HCT116 (cell line): ENCODE measurements around the gene GLCE. TPM values are rescaled to one million over a fixed set of nuclear protein-coding genes. Genes with fewer than 3 reads are reported as not detected.

Experiments used
- ATAC-seq: fragments of 200-7000 bp; cut with Tn5 transposase; 2 replicates; pipeline ENCODE4 v1.9.1; 2020; ENCODE audit warnings: mild to moderate bottlenecking, moderate library complexity
- BruUV-seq: library from RNA; stranded (reverse); fragments of 400-500 nt; replicated peaks from 2 replicates; lab custom pipeline; 2021; lab: Mats Ljungman, UMichigan
- CTCF ChIA-PET: fragments of 300-600 bp; sonication (Branson Sonifier 250); formaldehyde crosslinking; loops from one replicate; lab custom pipeline; 2021; ENCODE audit warnings: antibody characterized with exemption; lab: Charles Lee
- POLR2A ChIA-PET: fragments of 300-600, 350-600 bp; sonication (Branson Sonifier 250); formaldehyde crosslinking; loops from one replicate; lab custom pipeline; 2021; ENCODE audit warnings: antibody characterized with exemption; lab: Charles Lee
- RAD21 ChIA-PET, 2 experiments: fragments of 300-600 bp; sonication (Branson Sonifier 250); formaldehyde crosslinking; loops; one replicate each; lab custom pipeline; 2023; ENCODE audit warnings: low total read pairs in 2 of 2; ENCODE audit not compliant: uncharacterized antibody in 2 of 2, unreplicated experiment in 2 of 2, low non-redundant PET in 1 of 2; lab: Charles Lee
- DNase-seq: peaks from one replicate; pipeline ENCODE4 v3.0.0-alpha.2; 2010; ENCODE audit warnings: low read depth, low spot score
- H2AFZ ChIP-seq: fragments of 200-600 bp; shearing (Covaris generic), sonication (generic); 2 replicates; pipeline ENCODE4 v1.6.1; 2017; ENCODE audit warnings: low read depth, mixed run types, mixed read lengths, antibody characterized with exemption, low read length; ENCODE audit not compliant: poor library complexity, severe bottlenecking
- H3K27ac ChIP-seq: 2 replicates; pipeline ENCODE4 v1.5.1; 2012; ENCODE audit warnings: low read depth, low read length
- H3K27me3 ChIP-seq: fragments of 200-600 bp; sonication (generic); 2 replicates; pipeline ENCODE4 v1.6.1; 2016; ENCODE audit warnings: mixed run types, low read length, mixed read lengths; ENCODE audit not compliant: insufficient read depth
- H3K36me3 ChIP-seq, 2 experiments: fragments of 200-500 bp in 1 of 2; fragments of 200-600 bp in 1 of 2; sonication (Bioruptor generic) in 1 of 2; sonication (generic) in 1 of 2; 2 replicates each; pipeline versions ENCODE4 v1.5.1 to v1.6.1; 2014 to 2016; ENCODE audit warnings: low read length in 2 of 2, inconsistent platforms in 1 of 2, mixed read lengths in 1 of 2, mixed run types in 1 of 2; ENCODE audit not compliant: insufficient read depth in 2 of 2, control insufficient read depth in 1 of 2
- H3K4me1 ChIP-seq, 2 experiments: fragments of 200-600 bp in 1 of 2; sonication (generic) in 1 of 2; 2 replicates each; pipeline versions ENCODE4 v1.5.1 to v1.6.1; 2012 to 2017; ENCODE audit warnings: low read length in 2 of 2, inconsistent platforms in 1 of 2, mild to moderate bottlenecking in 1 of 2, mixed read lengths in 1 of 2, mixed run types in 1 of 2, moderate library complexity in 1 of 2; ENCODE audit not compliant: insufficient read depth in 2 of 2, control insufficient read depth in 1 of 2
- H3K4me2 ChIP-seq: fragments of 200-600 bp; sonication (generic); 2 replicates; pipeline ENCODE4 v1.6.1; 2017; ENCODE audit warnings: mixed run types, low read length, mixed read lengths
- H3K4me3 ChIP-seq, 2 experiments: fragments of 200-600 bp in 1 of 2; sonication (generic) in 1 of 2; replicated peaks in 1 of 2; 2 replicates each; pipeline ENCODE4 v1.5.1; 2011 to 2016; ENCODE audit warnings: low read length in 2 of 2, control low read depth in 1 of 2, low read depth in 1 of 2, mild to moderate bottlenecking in 1 of 2, mixed read lengths in 1 of 2, mixed run types in 1 of 2
- H3K79me2 ChIP-seq: fragments of 200-600 bp; sonication (generic); 2 replicates; pipeline ENCODE4 v1.6.1; 2017; ENCODE audit warnings: mild to moderate bottlenecking, mixed run types, low read length, moderate library complexity, mixed read lengths; ENCODE audit not compliant: insufficient read depth
- H3K9ac ChIP-seq: fragments of 200-600 bp; sonication (generic); 2 replicates; pipeline ENCODE4 v1.6.1; 2016; ENCODE audit warnings: low read length, mixed read lengths
- H3K9me2 ChIP-seq: fragments of 200-600 bp; sonication (generic), shearing (Covaris generic); 2 replicates; pipeline ENCODE4 v1.6.1; 2017; ENCODE audit warnings: mixed run types, mild to moderate bottlenecking, moderate library complexity; ENCODE audit not compliant: insufficient read depth
- H3K9me3 ChIP-seq, 2 experiments: fragments of 200-500 bp in 1 of 2; fragments of 200-600 bp in 1 of 2; sonication (Bioruptor generic) in 1 of 2; sonication (generic) in 1 of 2; 2 replicates each; pipeline ENCODE4 v1.6.1; 2014 to 2017; ENCODE audit warnings: low read length in 2 of 2, mixed read lengths in 2 of 2, inconsistent platforms in 1 of 2, low read depth in 1 of 2, mild to moderate bottlenecking in 1 of 2, mixed run types in 1 of 2, moderate library complexity in 1 of 2; ENCODE audit not compliant: control insufficient read depth in 1 of 2, insufficient read depth in 1 of 2
- H4K20me1 ChIP-seq: fragments of 200-600 bp; sonication (generic), shearing (Covaris generic); 2 replicates; pipeline ENCODE4 v1.6.1; 2017; ENCODE audit warnings: mixed run types, mild to moderate bottlenecking, moderate library complexity; ENCODE audit not compliant: insufficient read depth
- CBX3 ChIP-seq: IDR thresholded peaks from 2 replicates; pipeline ENCODE4 v1.6.1; 2012; ENCODE audit warnings: low read depth
- ELF1 ChIP-seq: IDR thresholded peaks from 2 replicates; pipeline ENCODE4 v1.6.1; 2012; ENCODE audit warnings: low read depth, borderline replicate concordance
- EZH2 ChIP-seq: fragments of 200-600 bp; sonication (generic); IDR thresholded peaks from 2 replicates; pipeline ENCODE4 v1.6.1; 2017; ENCODE audit warnings: antibody characterized with exemption, mixed run types
- FOSL1 ChIP-seq: IDR thresholded peaks from 2 replicates; pipeline ENCODE4 v1.6.1; 2012; ENCODE audit warnings: low read depth
- POLR2A ChIP-seq: IDR thresholded peaks from 2 replicates; pipeline ENCODE4 v1.7.0; 2011; ENCODE audit warnings: borderline replicate concordance; ENCODE audit not compliant: insufficient read depth, insufficient read length; ENCODE audit errors: extremely low read depth
- POLR2AphosphoS5 ChIP-seq: IDR thresholded peaks from 2 replicates; pipeline ENCODE4 v1.6.1; 2011; ENCODE audit warnings: mild to moderate bottlenecking, low read depth, low read length, moderate library complexity
- SRF ChIP-seq: IDR thresholded peaks from 2 replicates; pipeline ENCODE4 v1.6.1; 2012; ENCODE audit warnings: low read depth
- TCF7L2 ChIP-seq: IDR thresholded peaks from 2 replicates; pipeline ENCODE4 v1.7.0; 2011; ENCODE audit warnings: borderline replicate concordance, inconsistent platforms; ENCODE audit not compliant: insufficient read depth, insufficient read length; ENCODE audit errors: extremely low read depth
- ZFX ChIP-seq: fragments of 450-650 bp; IDR thresholded peaks from 2 replicates; pipeline ENCODE4 v1.6.1; 2017
- intact Hi-C: fragments of 100-400 bp; cut with micrococcal nuclease; formaldehyde crosslinking; loops from 2 replicates; pipeline ENCODE4 v1.10.0; 2022
- total RNA-seq: library from RNA; stranded (reverse); gene quantifications from one replicate; pipeline ENCODE4 v1.2.1, GENCODE V29; 2021; ENCODE audit not compliant: unreplicated experiment
- TF ChIP-seq, protein P1 (sequence below), 3 experiments: fragments of 200-600 bp in 1 of 3; sonication (generic) in 1 of 3; IDR thresholded peaks in 2 of 3; conservative IDR thresholded peaks in 1 of 3; 2 replicates each; pipeline ENCODE4 v1.5.1; 2012 to 2017; ENCODE audit warnings: low read depth in 2 of 3, low read length in 2 of 3, antibody characterized with exemption in 1 of 3, borderline replicate concordance in 1 of 3, control low read depth in 1 of 3, mild to moderate bottlenecking in 1 of 3, mixed read lengths in 1 of 3, mixed run types in 1 of 3, moderate library complexity in 1 of 3; ENCODE audit not compliant: insufficient read depth in 1 of 3

Gene GLCE
- total RNA-seq, 1 experiment from 2014 or later: 22.2 TPM

GRCh38 chr15:69225355-69226022, 65.1 kb downstream of the GLCE start (continued):
- TF ChIP-seq, protein P1, sequence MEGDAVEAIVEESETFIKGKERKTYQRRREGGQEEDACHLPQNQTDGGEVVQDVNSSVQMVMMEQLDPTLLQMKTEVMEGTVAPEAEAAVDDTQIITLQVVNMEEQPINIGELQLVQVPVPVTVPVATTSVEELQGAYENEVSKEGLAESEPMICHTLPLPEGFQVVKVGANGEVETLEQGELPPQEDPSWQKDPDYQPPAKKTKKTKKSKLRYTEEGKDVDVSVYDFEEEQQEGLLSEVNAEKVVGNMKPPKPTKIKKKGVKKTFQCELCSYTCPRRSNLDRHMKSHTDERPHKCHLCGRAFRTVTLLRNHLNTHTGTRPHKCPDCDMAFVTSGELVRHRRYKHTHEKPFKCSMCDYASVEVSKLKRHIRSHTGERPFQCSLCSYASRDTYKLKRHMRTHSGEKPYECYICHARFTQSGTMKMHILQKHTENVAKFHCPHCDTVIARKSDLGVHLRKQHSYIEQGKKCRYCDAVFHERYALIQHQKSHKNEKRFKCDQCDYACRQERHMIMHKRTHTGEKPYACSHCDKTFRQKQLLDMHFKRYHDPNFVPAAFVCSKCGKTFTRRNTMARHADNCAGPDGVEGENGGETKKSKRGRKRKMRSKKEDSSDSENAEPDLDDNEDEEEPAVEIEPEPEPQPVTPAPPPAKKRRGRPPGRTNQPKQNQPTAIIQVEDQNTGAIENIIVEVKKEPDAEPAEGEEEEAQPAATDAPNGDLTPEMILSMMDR (IDR thresholded peaks at IDR 0.05 in 2 of 3, conservative IDR thresholded peaks at IDR 0.05 in 1 of 3; ENCODE audit: borderline replicate concordance in 1 of 3, insufficient read depth in 1 of 3, low read depth in 2 of 3, low read length in 2 of 3): peak; percentile 12 to 56 (median 49); a peak in 4 of 6 replicates
- TF ChIP-seq TCF7L2 (no peak), ELF1 (no peak), FOSL1 (no peak), SRF (no peak), POLR2AphosphoS5 (no peak), ZFX (no peak), POLR2A (no peak)

DNA sequence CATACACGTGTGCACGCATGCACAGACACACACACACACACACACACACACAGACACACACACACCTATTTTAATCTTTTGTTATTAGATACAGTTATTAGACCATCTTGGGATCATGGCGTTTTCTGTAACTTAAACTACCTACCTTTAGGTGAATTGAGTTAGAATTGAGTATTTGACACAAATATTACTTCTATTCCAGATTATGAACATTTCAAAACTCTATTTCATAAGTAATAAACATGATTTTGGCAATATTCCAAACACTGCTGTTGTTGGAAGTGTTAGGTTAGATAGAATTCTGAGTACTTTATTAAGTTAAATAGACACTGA, 65.6 kb downstream of the GLCE start:
- no peak overlapping the region for H2AFZ ChIP-seq
- RAD21 ChIA-PET: interaction anchor here in 1 of 2 experiments (0.7 to 1.3 kb wide), 2 partner anchors 64 to 167 kb away, joined by 3 to 5 read pairs; no protein-coding TSS in a partner anchor

More for the DNA sequence above, 65.6 kb downstream of the GLCE start:
- Histone ChIP-seq H4K20me1 (no peaks in the 10 kb centered on the region), H3K4me2 (no peak overlapping the region), H3K4me1 (no peaks in the 10 kb centered on the region), H3K27me3 (no peaks in the 10 kb centered on the region), H3K9me2 (no peaks in the 10 kb centered on the region; the same call in 1 of the 2 replicates), H3K4me3 (no peak overlapping the region), H3K27ac (no peak overlapping the region), H3K9me3 (no peaks in the 10 kb centered on the region), H3K9ac (no peak overlapping the region), H3K36me3 (no peaks in the 10 kb centered on the region), H3K79me2 (no peaks in the 10 kb centered on the region)
- DNase-seq: no peak
- BruUV-seq: no TSS peak
- ChIA-PET POLR2A (interaction anchor here (3.0 kb wide), 1 partner anchor 66 kb away, joined by 9 read pairs; the partner anchor contains the start of gene GLCE), CTCF (interaction anchor here (0.6 to 2.2 kb wide), 10 partner anchors 10 to 212 kb away, joined by 3 to 10 read pairs (median 3); no protein-coding TSS in a partner anchor)
- intact Hi-C loops: no loop called here
- TF ChIP-seq EZH2 (no peak), POLR2AphosphoS5 (no peak), CBX3 (no peak), FOSL1 (no peak)
- TF ChIP-seq, protein P1 (IDR thresholded peaks at IDR 0.05 in 2 of 3, conservative IDR thresholded peaks at IDR 0.05 in 1 of 3; ENCODE audit: borderline replicate concordance in 1 of 3, insufficient read depth in 1 of 3, low read depth in 2 of 3, low read length in 2 of 3): peak in 1 of 3 experiments; percentile 1; a peak in 1 of 6 replicates
- ATAC-seq: no peak
